Pancreas (tissue), 10 donors: ENCODE data around the gene EBP. TPM values are rescaled to one million over a fixed set of nuclear protein-coding genes. Genes with fewer than 3 reads are reported as not detected.
A peak's percentile ranks its signal among the peaks of the same experiment; 100 is the strongest.

Experiments
- ATAC-seq, 4 donors: fragments of 200-7000 bp; cut with Tn5 transposase; one replicate each; pipeline versions ENCODE4 v1.8.0 to v1.9.1; 2020; ENCODE audit warnings: mild to moderate bottlenecking in 4 of 4, moderate library complexity in 4 of 4
- DNase-seq, 6 donors: peaks; one replicate each; pipeline ENCODE4 v3.0.0-alpha.2; 2020
- FAIRE-seq: peaks from 2 replicates; lab custom pipeline; 2012; peaks lifted over from hg19 to GRCh38; lab: Jason Lieb, UNC
- H3K27ac ChIP-seq, 4 donors: fragments of 200-600 bp; sonication (generic); 1 replicate in 3 of 4; 2 replicates in 1 of 4; pipeline versions ENCODE4 v1.5.0 to v1.8.0; 2020
- H3K27me3 ChIP-seq, 4 donors: fragments of 200-600 bp; one replicate each; pipeline ENCODE4 v1.8.0; 2021
- H3K36me3 ChIP-seq, 3 donors: fragments of 200-600 bp; sonication (generic) in 1 of 3; one replicate each; pipeline versions ENCODE4 v1.5.0 to v1.8.0; 2020 to 2021
- H3K4me1 ChIP-seq, 3 donors: fragments of 200-600 bp; one replicate each; pipeline ENCODE4 v1.8.0; 2021
- H3K4me3 ChIP-seq, 4 donors: fragments of 200-600 bp; sonication (generic) in 2 of 4; one replicate each; pipeline versions ENCODE4 v1.5.0 to v1.8.0; 2020 to 2021
- H3K9me3 ChIP-seq, 4 donors: fragments of 200-600 bp; one replicate each; pipeline ENCODE4 v1.8.0; 2021
- WGBS, 2 donors: extraction: QIAGEN DNeasy Blood & Tissue Kit; methylation state at CpG; one replicate each; pipeline ENCODE4 v1.1.7; 2013; 5-methylcytosine and 5-hydroxymethylcytosine counted together
- intact Hi-C, 3 donors: fragments of 100-400 bp; cut with DNase I; formaldehyde crosslinking; loops; one replicate each; pipeline versions ENCODE4 v1.11.1 to v1.14.2; 2022
- polyA plus RNA-seq, 2 donors: library from polyadenylated mRNA; stranded (reverse); fragments of 200-250 nt; gene quantifications; one replicate each; pipeline ENCODE4 v1.2.3, GENCODE V29; 2013
- total RNA-seq, 6 donors: library from RNA; stranded (reverse); fragmentation: NEBNext Ultra II Directional in 4 of 6; extraction: Animal tissue kit (Norgen Biotek cat#: 25700) in 4 of 6; gene quantifications; one replicate each; pipeline versions ENCODE4 v1.2.1 to v1.2.4, GENCODE V29; 2021 to 2023
- TF ChIP-seq, protein P1 (sequence below), 4 donors: fragments of 200-600 bp; sonication (generic) in 3 of 4; IDR thresholded peaks; one replicate each; pipeline versions ENCODE4 v1.5.0 to v1.8.0; 2021; ENCODE audit warnings: antibody characterized with exemption in 4 of 4
- donor health status: healthy with polysubstance abuse.
- donor health status: DM: no; HTN: no; CAD: no; lungs with moderate emphysema.
- donor health status: DM: no; HTN: no; CAD: no.
- donor health status: control.
- donor health status: control.
- donor health status: Bipolar disorder and iron deficiency.
- donor health status: DM: yes; HTN: yes; CAD: no.
- donor health status: DM: no; HTN: no; CAD: no.
- donor health status: DM: no; HTN: no; CAD: no.
- donor health status: DM: yes; HTN: yes; CAD: no.

EBP gene
- total and polyA plus RNA-seq, 8 donors, result 13.3 to 43.4 (median 20.8) TPM

DNA sequence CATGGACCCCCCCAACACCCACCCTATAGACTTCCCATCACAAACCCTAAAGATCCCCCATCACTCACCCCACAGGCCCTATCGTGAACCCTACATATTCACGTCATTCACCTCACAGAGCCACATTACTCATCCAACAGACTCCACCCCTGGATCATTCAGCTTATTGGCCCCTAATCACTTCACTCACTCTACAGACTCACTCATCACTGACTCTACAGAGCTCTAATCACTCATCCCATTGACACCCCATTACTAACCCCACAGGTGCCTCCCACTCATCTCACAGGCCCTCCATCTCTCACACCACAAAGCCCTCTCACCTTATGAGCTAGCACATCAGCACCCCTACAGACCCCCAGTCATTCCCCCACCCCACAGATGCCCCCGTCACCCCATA lies 11.6 kb downstream of the EBP start:
- Histone ChIP-seq H3K9me3 (no peaks in the 10 kb centered on the region), H3K27ac (no peak overlapping the region), H3K36me3 (no peaks in the 10 kb centered on the region), H3K4me3 (no peak overlapping the region), H3K27me3 (no peaks in the 10 kb centered on the region), H3K4me1 (no peaks in the 10 kb centered on the region)
- FAIRE-seq (no peak), ATAC-seq (no peak), DNase-seq (no peak)
- TF ChIP-seq, protein P1, sequence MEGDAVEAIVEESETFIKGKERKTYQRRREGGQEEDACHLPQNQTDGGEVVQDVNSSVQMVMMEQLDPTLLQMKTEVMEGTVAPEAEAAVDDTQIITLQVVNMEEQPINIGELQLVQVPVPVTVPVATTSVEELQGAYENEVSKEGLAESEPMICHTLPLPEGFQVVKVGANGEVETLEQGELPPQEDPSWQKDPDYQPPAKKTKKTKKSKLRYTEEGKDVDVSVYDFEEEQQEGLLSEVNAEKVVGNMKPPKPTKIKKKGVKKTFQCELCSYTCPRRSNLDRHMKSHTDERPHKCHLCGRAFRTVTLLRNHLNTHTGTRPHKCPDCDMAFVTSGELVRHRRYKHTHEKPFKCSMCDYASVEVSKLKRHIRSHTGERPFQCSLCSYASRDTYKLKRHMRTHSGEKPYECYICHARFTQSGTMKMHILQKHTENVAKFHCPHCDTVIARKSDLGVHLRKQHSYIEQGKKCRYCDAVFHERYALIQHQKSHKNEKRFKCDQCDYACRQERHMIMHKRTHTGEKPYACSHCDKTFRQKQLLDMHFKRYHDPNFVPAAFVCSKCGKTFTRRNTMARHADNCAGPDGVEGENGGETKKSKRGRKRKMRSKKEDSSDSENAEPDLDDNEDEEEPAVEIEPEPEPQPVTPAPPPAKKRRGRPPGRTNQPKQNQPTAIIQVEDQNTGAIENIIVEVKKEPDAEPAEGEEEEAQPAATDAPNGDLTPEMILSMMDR (IDR thresholded peaks at IDR 0.05), result no peak
- WGBS, 2 donors, result 80 to 96% methylated on average over 3 of the region's 3 CpGs
- intact Hi-C loops, result no loop called here

DNA sequence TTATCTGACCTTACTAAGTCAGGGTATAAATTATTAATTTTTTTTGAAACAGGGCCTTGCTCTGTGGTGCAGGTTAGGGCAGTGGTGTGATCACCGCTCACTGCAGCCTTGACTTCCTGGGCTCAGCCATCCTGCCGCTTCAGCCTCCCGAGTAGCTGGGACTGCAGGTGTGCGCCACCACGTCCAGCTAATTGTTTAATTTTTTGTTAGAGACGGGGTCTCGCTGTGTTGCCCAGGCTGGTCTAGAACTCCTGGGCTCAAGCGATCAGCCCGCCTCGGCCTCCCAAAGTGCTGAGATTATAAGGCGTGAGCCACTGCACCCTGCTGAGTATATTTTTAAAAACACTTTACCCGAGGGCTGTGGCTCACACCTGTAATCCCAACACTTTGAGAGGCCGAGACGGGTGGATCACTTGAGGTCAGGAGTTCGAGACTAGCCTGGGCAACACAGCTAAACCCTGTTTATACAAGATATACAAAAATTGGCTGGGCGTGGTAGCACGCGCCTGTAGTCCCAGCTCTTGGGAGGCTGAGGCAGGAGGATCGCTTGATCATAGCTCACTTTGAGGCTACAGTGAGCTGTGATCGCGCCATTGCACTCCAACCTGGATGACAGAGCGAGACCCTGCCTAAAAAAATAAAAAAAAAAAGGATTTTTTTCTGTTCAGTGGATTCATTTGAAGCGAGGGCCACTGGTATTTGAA lies 17.2 kb downstream of the EBP start:
- Histone ChIP-seq H3K36me3 (no peaks in the 10 kb centered on the region), H3K27me3 (no peaks in the 10 kb centered on the region), H3K9me3 (no peaks in the 10 kb centered on the region), H3K27ac (peak overlapping the region; percentile 24 to 65 (median 56)), H3K4me3 (peak overlapping the region in 1 of 4 donors; percentile 61), H3K4me1 (no peaks in the 10 kb centered on the region)
- intact Hi-C loops, result no loop called here
- ATAC-seq (no peak), DNase-seq (no peak), FAIRE-seq (no peak)
- TF ChIP-seq, protein P1 (IDR thresholded peaks at IDR 0.05), result no peak
- 77 to 83% methylated on average over 23 of the region's 23 CpGs for WGBS, 2 donors

DNA sequence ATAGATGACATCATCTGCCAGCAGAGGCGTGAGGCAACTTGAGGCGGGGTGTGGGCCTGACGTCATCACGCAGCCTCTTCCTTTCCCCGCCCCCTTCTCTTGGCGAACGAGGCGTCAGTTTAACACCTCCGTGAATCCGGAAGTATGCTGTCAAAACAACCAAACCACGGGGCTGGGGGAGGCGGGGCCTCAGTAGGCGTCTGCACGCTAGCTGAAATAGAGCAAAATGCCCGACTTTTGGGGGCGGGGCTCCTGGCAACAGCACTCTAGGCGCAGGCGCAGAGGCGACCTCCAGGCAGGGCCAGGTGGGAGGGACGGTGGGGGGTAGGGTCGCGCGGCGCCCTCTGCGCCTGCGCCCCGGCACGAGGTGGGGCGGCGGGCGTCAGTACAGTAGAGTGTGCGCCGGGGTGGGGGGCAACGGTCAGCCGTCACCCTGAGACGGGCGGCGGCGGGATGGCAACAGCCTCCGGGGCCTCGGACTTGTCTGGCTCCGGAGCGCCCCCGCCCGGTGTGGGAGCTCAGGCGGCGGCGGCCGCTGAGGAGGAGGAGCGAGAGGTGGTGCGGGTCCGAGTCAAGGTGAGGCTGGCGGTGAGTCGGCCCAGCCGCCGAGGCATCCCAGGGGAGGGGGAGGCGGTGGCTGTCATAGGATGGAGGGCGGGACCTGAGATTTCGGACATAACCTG lies 17.9 kb downstream of the EBP start, which contains the start of gene TBC1D25:
Gene TBC1D25 (plus strand): TSS at position 370 of the 683 bp plus-strand sequence. CDS start 84 bp downstream, at position 454.
- peak; percentile 91 to 98 (median 97) for DNase-seq
- intact Hi-C loops, result no loop called here
- Histone ChIP-seq H3K9me3 (no peaks in the 10 kb centered on the region), H3K4me1 (no peaks in the 10 kb centered on the region), H3K36me3 (no peaks in the 10 kb centered on the region), H3K27me3 (no peaks in the 10 kb centered on the region), H3K27ac (peak within 1 kb of the TSS; percentile 59 to 80 (median 68)), H3K4me3 (peak within 1 kb of the TSS; percentile 43 to 71 (median 59))
- peak; percentile 98 for FAIRE-seq
- WGBS, 2 donors, result 1 to 42% methylated on average over 54 to 58 of the region's 59 CpGs
- ATAC-seq, result peak; percentile 89 to 97 (median 94)
- TF ChIP-seq, protein P1 (IDR thresholded peaks at IDR 0.05), result no peak

DNA sequence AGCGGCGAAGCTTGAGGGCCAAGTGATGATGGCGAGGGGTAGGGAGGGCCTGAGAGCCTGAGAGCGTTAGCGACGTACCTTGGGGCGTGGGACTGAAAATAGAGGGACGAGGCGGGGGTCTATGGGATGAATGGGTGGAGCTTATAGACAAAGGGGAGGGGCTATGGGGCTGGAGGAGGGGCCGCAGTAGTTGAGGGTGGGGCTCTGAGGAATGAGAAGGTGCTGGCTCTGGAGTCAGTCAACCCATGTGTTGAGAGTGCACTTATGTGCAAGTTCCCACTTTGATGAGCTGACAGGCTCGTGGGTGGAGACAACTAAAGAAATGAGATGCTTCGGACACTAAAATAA lies 18.4 kb downstream of the EBP start:
- TF ChIP-seq, protein P1 (IDR thresholded peaks at IDR 0.05), result no peak
- peak in 2 of 6 donors; percentile 44 to 58 for DNase-seq

More for the DNA sequence above, 18.4 kb downstream of the EBP start:
- WGBS, 2 donors, result 2 to 48% methylated on average over 12 of the region's 12 CpGs
- Histone ChIP-seq H3K27ac (peak overlapping the region; percentile 59 to 80 (median 68)), H3K4me3 (peak overlapping the region; percentile 43 to 71 (median 59)), H3K9me3 (no peaks in the 10 kb centered on the region), H3K4me1 (no peaks in the 10 kb centered on the region), H3K27me3 (no peaks in the 10 kb centered on the region), H3K36me3 (no peaks in the 10 kb centered on the region)
- intact Hi-C loops, result no loop called here
- peak; percentile 65 to 68 (median 66) for ATAC-seq
- FAIRE-seq, result no peak
